Vagina (tissue), 2 donors: ENCODE measurements around the gene GALE. TPM values are rescaled to one million over a fixed set of nuclear protein-coding genes. Genes with fewer than 3 reads are reported as not detected.
"Not testable (repeated sequence)": the region's sequence is repeated elsewhere in the genome, so short reads cannot be mapped to it uniquely, and the experiment has no call there.

Experiments
- DNase-seq, 2 donors: peaks; one replicate each; pipeline ENCODE4 v3.0.0-alpha.2; 2017; ENCODE audit errors: extremely low spot score in 2 of 2
- H3K27ac ChIP-seq: fragments of 200-600 bp; sonication (generic); one replicate; pipeline ENCODE4 v1.5.1; 2019
- H3K27me3 ChIP-seq: fragments of 200-600 bp; sonication (generic); one replicate; pipeline ENCODE4 v1.5.1; 2019
- H3K36me3 ChIP-seq, 2 donors: fragments of 200-600 bp; sonication (generic); one replicate each; pipeline ENCODE4 v1.5.1; 2017 to 2019
- H3K4me1 ChIP-seq: fragments of 200-600 bp; sonication (generic); one replicate; pipeline ENCODE4 v1.5.1; 2019
- H3K4me3 ChIP-seq, 2 donors: fragments of 200-600 bp; sonication (generic); 1 replicate in 1 of 2; 2 replicates in 1 of 2; pipeline ENCODE4 v1.5.1; 2016 to 2019
- H3K9me3 ChIP-seq: fragments of 200-600 bp; sonication (generic); one replicate; pipeline ENCODE4 v1.5.1; 2019
- CTCF ChIP-seq, 3 experiments: fragments of 450-650 bp in 2 of 3; fragments of 200-600 bp in 1 of 3; sonication (generic) in 1 of 3; IDR thresholded peaks; one replicate each; pipeline ENCODE4 v1.5.1; 2017 to 2019; ENCODE audit warnings: antibody characterized with exemption in 3 of 3, mild to moderate bottlenecking in 2 of 3, moderate library complexity in 2 of 3
- POLR2A ChIP-seq, 2 donors: fragments of 450-650 bp; IDR thresholded peaks; one replicate each; pipeline ENCODE4 v1.6.1; 2017; ENCODE audit warnings: antibody characterized with exemption in 2 of 2, mild to moderate bottlenecking in 2 of 2, moderate library complexity in 2 of 2
- POLR2AphosphoS5 ChIP-seq, 2 donors: sonication (generic); formaldehyde crosslinking; IDR thresholded peaks; one replicate each; pipeline ENCODE4 v1.9.0; 2017; ENCODE audit warnings: antibody characterized with exemption in 2 of 2, mild to moderate bottlenecking in 2 of 2, low read depth in 1 of 2; ENCODE audit not compliant: insufficient read depth in 1 of 2
- intact Hi-C: fragments of 100-400 bp; cut with DNase I; formaldehyde crosslinking; loops from one replicate; pipeline ENCODE4 v1.15.1; 2023
- total RNA-seq: library from RNA; depleted of rRNA; stranded (reverse); fragments of >200 nt; gene quantifications from one replicate; pipeline ENCODE4 v1.2.3, GENCODE V29; 2016

The GALE gene
- total RNA-seq, 1 donor from 2014 or later, result 12.3 TPM

DNA sequence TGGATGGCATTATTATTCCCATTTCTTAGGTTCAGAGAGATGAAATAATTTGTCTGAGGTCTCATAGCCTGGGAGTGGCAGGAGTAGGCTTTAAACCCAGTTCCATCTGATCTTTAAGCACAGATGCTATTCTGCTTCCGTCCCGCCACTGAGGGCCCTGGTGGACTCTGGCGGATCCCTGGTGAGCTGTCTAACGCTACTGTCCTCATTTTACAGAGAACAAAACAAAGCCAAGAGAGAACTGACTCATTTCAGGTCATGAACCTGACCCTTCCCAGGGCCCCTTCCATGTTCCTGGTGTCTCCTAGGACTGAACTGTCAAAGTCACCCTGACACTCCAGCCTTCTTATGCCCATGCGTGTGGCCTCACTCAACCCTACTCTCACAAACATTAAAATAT is 3.1 kb upstream of the GALE start:
- no peak for DNase-seq
- Histone ChIP-seq H3K27me3 (no peaks in the 10 kb centered on the region), H3K36me3 (peaks cover 0 to 9% of the 10 kb centered on the region in 2 donors), H3K4me1 (peaks cover 24% of the 10 kb centered on the region), H3K27ac (no peak overlapping the region), H3K9me3 (no peaks in the 10 kb centered on the region), H3K4me3 (no peak overlapping the region)
- intact Hi-C loops, result no loop called here
- TF ChIP-seq POLR2AphosphoS5 (IDR thresholded peaks at IDR 0.05; ENCODE audit: insufficient read depth in 1 of 2, low read depth in 1 of 2), result no peak
- no peak for TF ChIP-seq CTCF (IDR thresholded peaks at IDR 0.05)
- no peak for TF ChIP-seq POLR2A (IDR thresholded peaks at IDR 0.05)

DNA sequence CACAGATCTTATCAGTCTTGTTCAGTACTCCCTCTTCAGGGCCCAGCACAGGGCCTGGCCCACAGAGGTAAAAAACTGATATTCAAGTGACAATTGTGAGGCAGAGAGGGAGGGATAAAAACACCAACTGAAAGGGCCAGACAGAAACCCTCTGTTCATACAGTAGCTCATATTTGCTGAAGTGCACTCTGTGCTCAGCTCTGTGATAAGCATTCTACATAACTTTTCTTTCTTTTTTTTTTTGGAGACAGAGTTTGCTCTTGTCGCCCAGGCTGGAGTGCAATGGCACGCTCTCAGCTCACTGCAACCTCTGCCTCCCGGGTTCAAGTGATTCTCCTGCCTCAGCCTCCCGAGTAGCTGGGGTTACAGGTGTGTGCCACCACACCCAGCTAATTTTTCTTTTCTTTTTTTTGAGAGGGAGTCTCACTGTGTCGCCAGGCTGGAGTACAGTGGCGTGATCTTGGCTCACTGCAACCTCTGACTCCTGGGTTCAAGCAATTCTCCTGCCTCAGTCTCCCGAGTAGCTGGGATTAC is 2.3 kb upstream of the GALE start:
- H3K27ac ChIP-seq, DNase-seq, H3K4me3 ChIP-seq, H3K36me3 ChIP-seq, intact Hi-C loops, H3K9me3 ChIP-seq, H3K27me3 ChIP-seq: not testable (repeated sequence)
- peaks cover 26% of the 10 kb centered on the region for H3K4me1 ChIP-seq

DNA sequence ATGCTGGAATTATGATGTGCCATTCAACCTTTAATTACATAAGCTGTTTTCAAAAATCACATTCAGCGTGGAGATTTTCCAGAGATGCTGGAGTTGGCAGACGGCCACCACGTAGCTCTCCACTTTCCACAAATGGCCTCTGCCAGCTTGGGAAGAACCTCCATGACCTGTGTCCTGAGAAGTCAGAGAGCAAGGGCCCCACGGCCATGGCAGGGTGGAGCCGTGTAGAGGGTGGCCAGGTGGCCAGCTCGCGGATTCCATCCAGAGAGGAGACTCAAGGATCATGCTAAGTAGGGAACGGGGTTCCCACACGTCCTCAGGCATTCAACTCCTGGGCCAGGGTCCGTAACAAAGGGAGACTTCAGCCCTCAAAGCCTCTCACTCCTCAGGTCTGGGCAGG is 1.3 kb upstream of the GALE start:
- intact Hi-C loops, result no loop called here
- TF ChIP-seq CTCF (IDR thresholded peaks at IDR 0.05) (no peak), POLR2AphosphoS5 (IDR thresholded peaks at IDR 0.05; ENCODE audit: insufficient read depth in 1 of 2, low read depth in 1 of 2) (no peak), POLR2A (IDR thresholded peaks at IDR 0.05) (no peak)
- H3K27me3 ChIP-seq, result no peaks in the 10 kb centered on the region

DNA sequence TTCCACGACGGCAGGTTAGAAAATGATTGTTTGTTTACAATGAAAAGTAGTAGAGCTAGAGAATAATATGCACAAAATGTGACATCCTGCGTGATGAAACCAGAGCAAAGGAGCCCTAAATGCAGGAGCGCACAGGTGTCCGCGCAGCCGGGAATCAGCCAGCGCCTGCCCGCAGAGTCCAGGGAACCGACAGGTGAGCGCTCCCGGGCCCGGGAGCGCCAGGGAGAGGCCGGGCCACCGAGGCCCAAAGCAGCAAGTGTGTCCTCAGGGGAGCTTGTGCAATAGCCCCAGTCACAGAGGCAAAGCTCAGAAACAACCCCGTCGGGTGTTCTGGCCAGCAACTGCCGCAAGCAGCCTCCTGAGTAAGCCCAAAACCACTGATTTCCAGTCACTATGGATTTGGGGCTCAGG is 789 bp upstream of the GALE start:
- Histone ChIP-seq H3K27me3 (no peaks in the 10 kb centered on the region), H3K27ac (peak overlapping the region; percentile 77), H3K9me3 (no peaks in the 10 kb centered on the region), H3K4me3 (peak overlapping the region; percentile 78 to 97), H3K36me3 (peaks cover 0 to 11% of the 10 kb centered on the region in 2 donors), H3K4me1 (peaks cover 26% of the 10 kb centered on the region)
- no peak for DNase-seq
- TF ChIP-seq POLR2A (IDR thresholded peaks at IDR 0.05), result no peak
- TF ChIP-seq POLR2AphosphoS5 (IDR thresholded peaks at IDR 0.05; ENCODE audit: insufficient read depth in 1 of 2, low read depth in 1 of 2), result no peak
- no peak for TF ChIP-seq CTCF (IDR thresholded peaks at IDR 0.05)
- intact Hi-C loops, result no loop called here

More for the DNA sequence above, 1.3 kb upstream of the GALE start:
- Histone ChIP-seq H3K4me1 (peaks cover 26% of the 10 kb centered on the region), H3K4me3 (peak overlapping the region in 1 of 2 donors; percentile 78), H3K36me3 (peaks cover 0 to 9% of the 10 kb centered on the region in 2 donors), H3K27ac (no peak overlapping the region), H3K9me3 (no peaks in the 10 kb centered on the region)
- DNase-seq, result no peak

DNA sequence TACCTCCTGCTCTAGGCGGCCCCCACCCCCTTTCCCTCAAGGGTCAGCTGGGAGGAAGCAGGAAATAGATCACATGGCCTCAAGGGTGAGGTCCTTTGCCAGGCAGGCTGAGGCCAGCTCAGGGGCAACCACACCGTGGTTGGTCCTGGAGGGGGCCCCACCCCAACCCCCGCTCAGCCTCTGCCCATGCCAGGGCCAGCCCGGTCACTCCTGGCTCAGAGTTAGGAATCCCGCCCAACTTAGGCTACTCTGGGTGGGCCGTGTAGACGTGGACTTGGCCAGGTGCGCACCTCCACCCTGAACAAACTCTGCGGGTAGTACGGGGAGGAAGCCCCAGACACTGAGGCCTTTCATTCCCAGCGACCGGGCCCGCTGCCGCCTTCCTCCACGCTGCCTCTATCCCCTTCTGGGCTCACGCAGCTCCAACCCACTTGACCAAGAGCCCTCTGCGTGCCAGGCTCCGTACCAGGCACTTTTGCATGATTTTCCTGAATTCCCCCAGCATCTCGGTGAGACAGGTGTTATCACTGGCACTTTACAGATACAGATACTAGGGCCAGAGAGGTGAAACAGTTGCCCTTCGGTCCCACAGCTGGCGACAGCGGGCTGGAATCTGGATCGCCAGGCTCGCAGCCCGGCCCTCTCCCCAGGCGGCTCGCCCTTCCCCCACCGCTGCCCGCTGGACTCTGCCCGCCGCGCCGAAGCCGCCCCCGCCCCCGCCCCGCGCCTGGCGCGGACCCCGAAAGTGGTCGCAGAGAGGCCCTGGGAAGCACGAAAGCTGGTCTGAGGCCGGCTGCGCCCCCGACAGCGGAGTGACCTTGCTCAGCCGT is 769 bp downstream of the GALE start:
- H3K4me1 ChIP-seq, result peaks cover 26% of the 10 kb centered on the region
- intact Hi-C loops, result loop anchor here (10.0 kb wide), 1 partner anchor 65 kb away; the partner anchor contains the start of gene FUCA1
- no peak for DNase-seq
- no peaks in the 10 kb centered on the region for H3K9me3 ChIP-seq
- peak overlapping the region; percentile 78 to 97 for H3K4me3 ChIP-seq
- peak overlapping the region; percentile 77 for H3K27ac ChIP-seq
- H3K27me3 ChIP-seq, result no peaks in the 10 kb centered on the region
- H3K36me3 ChIP-seq, result peaks cover 0 to 25% of the 10 kb centered on the region in 2 donors
- peak; percentile 79 to 85 for TF ChIP-seq POLR2AphosphoS5 (IDR thresholded peaks at IDR 0.05; ENCODE audit: insufficient read depth in 1 of 2, low read depth in 1 of 2)
- TF ChIP-seq CTCF (IDR thresholded peaks at IDR 0.05), result no peak
- TF ChIP-seq POLR2A (IDR thresholded peaks at IDR 0.05), result peak in 1 of 2 donors; percentile 19
